Fibroblast of lung (primary cell): Measurements from ENCODE around the gene BTG4. TPM values are rescaled to one million over a fixed set of nuclear protein-coding genes. Genes with fewer than 3 reads are reported as not detected.

ENCODE experiments used
- DNase-seq, 2 donors: peaks; one replicate each; pipeline versions ENCODE4 v3.0.0 to v3.0.0-alpha.2; 2010; ENCODE audit warnings: low read depth in 2 of 2
- H2AFZ ChIP-seq: 2 replicates; pipeline ENCODE4 v1.5.1; 2012; ENCODE audit warnings: low read length, control low read depth, inconsistent platforms
- H3K27ac ChIP-seq: 2 replicates; pipeline ENCODE4 v1.5.1; 2011; ENCODE audit warnings: low read length, control low read depth; ENCODE audit not compliant: insufficient read depth
- H3K27me3 ChIP-seq: 2 replicates; pipeline ENCODE4 v1.5.1; 2011; ENCODE audit warnings: mild to moderate bottlenecking, low read length; ENCODE audit not compliant: control insufficient read depth, insufficient read depth
- H3K36me3 ChIP-seq: 2 replicates; pipeline ENCODE4 v1.5.1; 2011; ENCODE audit warnings: low read length; ENCODE audit not compliant: control insufficient read depth, insufficient read depth
- H3K4me1 ChIP-seq: 2 replicates; pipeline ENCODE4 v1.5.1; 2011; ENCODE audit warnings: low read length; ENCODE audit not compliant: control insufficient read depth, insufficient read depth; ENCODE audit errors: extremely low read depth
- H3K4me2 ChIP-seq: 2 replicates; pipeline ENCODE4 v1.5.1; 2011; ENCODE audit warnings: low read length, control low read depth; ENCODE audit not compliant: insufficient read depth; ENCODE audit errors: extremely low read depth
- H3K4me3 ChIP-seq, 4 experiments: fragments of 200-600 bp in 1 of 4; sonication (generic) in 1 of 4; replicated peaks in 1 of 4; 2 replicates each; pipeline ENCODE4 v1.5.1; 2011 to 2016; ENCODE audit warnings: low read length in 4 of 4, low read depth in 3 of 4, mild to moderate bottlenecking in 3 of 4, control low read depth in 2 of 4, inconsistent platforms in 1 of 4, mixed read lengths in 1 of 4; ENCODE audit not compliant: insufficient read depth in 1 of 4; ENCODE audit errors: control extremely low read depth in 1 of 4
- H3K79me2 ChIP-seq: 2 replicates; pipeline ENCODE4 v1.5.1; 2012; ENCODE audit warnings: mild to moderate bottlenecking, low read length, inconsistent platforms; ENCODE audit not compliant: control insufficient read depth, insufficient read depth
- H3K9ac ChIP-seq: 2 replicates; pipeline ENCODE4 v1.5.1; 2011; ENCODE audit warnings: mild to moderate bottlenecking, low read length, control low read depth; ENCODE audit not compliant: insufficient read depth
- H3K9me3 ChIP-seq: 2 replicates; pipeline ENCODE4 v1.5.1; 2012; ENCODE audit warnings: low read depth, low read length; ENCODE audit not compliant: control insufficient read depth, insufficient read depth
- H4K20me1 ChIP-seq: 2 replicates; pipeline ENCODE4 v1.5.1; 2011; ENCODE audit warnings: low read length; ENCODE audit not compliant: control insufficient read depth, insufficient read depth; ENCODE audit errors: extremely low read depth
- CTCF ChIP-seq, 2 donors: IDR thresholded peaks in 1 of 2; conservative IDR thresholded peaks in 1 of 2; 1 replicate in 1 of 2; 2 replicates in 1 of 2; pipeline ENCODE4 v1.5.1; 2011 to 2012; ENCODE audit warnings: low read length in 2 of 2, control low read depth in 1 of 2, inconsistent platforms in 1 of 2, low read depth in 1 of 2, mild to moderate bottlenecking in 1 of 2
- EZH2 ChIP-seq: IDR thresholded peaks from 2 replicates; pipeline ENCODE4 v1.5.1; 2012; ENCODE audit warnings: low read length, control low read depth, mild to moderate bottlenecking; ENCODE audit errors: missing control alignments
- polyA plus RNA-seq, 2 donors: library from polyadenylated mRNA; depleted of rRNA in 1 of 2; stranded (reverse) in 1 of 2; unstranded in 1 of 2; fragments of >200 nt; gene quantifications; 2 replicates each; pipeline ENCODE4 v1.2.1, GENCODE V29; 2011 to 2012; ENCODE audit warnings: missing spikeins in 1 of 2
- total RNA-seq: library from RNA; depleted of rRNA; stranded (reverse); fragments of >200 nt; gene quantifications from 2 replicates; pipeline ENCODE4 v1.2.1, GENCODE V29; 2014

Gene BTG4
- total and polyA plus RNA-seq, 2 donors (not counting 1 experiment from before 2014, with no cell fraction given), result 0.08 to 0.33 TPM

- no peaks in the 10 kb centered on the region for H3K79me2 ChIP-seq
- peak; percentile 83 to 94 for DNase-seq
- TF ChIP-seq CTCF (conservative IDR thresholded peaks at IDR 0.05 in 1 of 2, IDR thresholded peaks at IDR 0.05 in 1 of 2; ENCODE audit: low read depth in 1 of 2, low read length in 2 of 2), result no peak
- no peak for TF ChIP-seq EZH2
These were observed 19.6 kb upstream of the BTG4 start for GRCh38 chr11:111531687-111532364.

DNA sequence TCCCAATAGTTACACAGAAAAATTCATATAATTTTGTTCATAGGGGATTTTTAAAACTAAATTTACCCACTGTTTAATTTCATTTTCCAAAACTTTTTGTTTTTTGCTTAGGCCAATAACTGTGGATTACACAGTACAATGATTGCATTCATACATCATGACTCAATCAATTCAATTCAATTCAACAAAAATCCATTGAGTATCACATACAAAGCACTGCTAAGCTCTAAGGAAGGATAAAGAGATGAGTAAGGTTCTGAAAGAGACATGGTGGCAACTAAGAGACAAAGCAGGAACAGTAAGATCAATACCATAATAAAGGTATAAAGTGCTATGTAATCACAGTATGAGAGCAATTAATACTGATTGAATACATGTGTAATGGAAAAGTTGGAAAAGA, 18.9 kb upstream of the BTG4 start:
- H3K9ac ChIP-seq, result no peak overlapping the region
- no peak overlapping the region for H2AFZ ChIP-seq
- H3K9me3 ChIP-seq, result no peaks in the 10 kb centered on the region
- H3K4me3 ChIP-seq, result no peak overlapping the region
- no peaks in the 10 kb centered on the region for H4K20me1 ChIP-seq
- no peak for DNase-seq
- H3K27me3 ChIP-seq, result no peaks in the 10 kb centered on the region
- TF ChIP-seq CTCF (conservative IDR thresholded peaks at IDR 0.05 in 1 of 2, IDR thresholded peaks at IDR 0.05 in 1 of 2; ENCODE audit: low read depth in 1 of 2, low read length in 2 of 2) (no peak), EZH2 (no peak)
- H3K36me3 ChIP-seq, result no peaks in the 10 kb centered on the region
- H3K4me1 ChIP-seq, result peaks cover 12% of the 10 kb centered on the region
- H3K4me2 ChIP-seq, result peak overlapping the region; percentile 40
- no peaks in the 10 kb centered on the region for H3K79me2 ChIP-seq
- H3K27ac ChIP-seq, result no peak overlapping the region

More at GRCh38 chr11:111531687-111532364, 19.6 kb upstream of the BTG4 start:
- Histone ChIP-seq H3K9me3 (no peaks in the 10 kb centered on the region), H3K9ac (no peak overlapping the region), H3K4me1 (peaks cover 12% of the 10 kb centered on the region), H4K20me1 (no peaks in the 10 kb centered on the region), H3K36me3 (no peaks in the 10 kb centered on the region), H2AFZ (no peak overlapping the region), H3K27me3 (no peaks in the 10 kb centered on the region), H3K4me3 (no peak overlapping the region), H3K27ac (peak overlapping the region; percentile 10), H3K4me2 (peak overlapping the region; percentile 66)

- Histone ChIP-seq H3K4me3 (no peak overlapping the region), H3K9me3 (no peaks in the 10 kb centered on the region), H3K79me2 (no peaks in the 10 kb centered on the region), H3K4me2 (no peak overlapping the region), H2AFZ (no peak overlapping the region), H4K20me1 (no peaks in the 10 kb centered on the region), H3K27ac (no peak overlapping the region), H3K4me1 (peaks cover 14% of the 10 kb centered on the region), H3K27me3 (no peaks in the 10 kb centered on the region), H3K36me3 (no peaks in the 10 kb centered on the region), H3K9ac (no peak overlapping the region)
- peak in 1 of 2 donors; percentile 88 for DNase-seq
- TF ChIP-seq EZH2 (no peak), CTCF (conservative IDR thresholded peaks at IDR 0.05 in 1 of 2, IDR thresholded peaks at IDR 0.05 in 1 of 2; ENCODE audit: low read depth in 1 of 2, low read length in 2 of 2) (no peak)
These were observed 17.9 kb upstream of the BTG4 start for GRCh38 chr11:111530091-111530490.
